Neuronal stem cell (in vitro differentiated cells): ENCODE data around the gene TJAP1.

Source experiments
- DNase-seq: peaks from one replicate; pipeline ENCODE4 v3.0.0-alpha.2; 2013; ENCODE audit warnings: low spot score
- H2AFZ ChIP-seq: one replicate; pipeline ENCODE4 v1.6.1; 2013; ENCODE audit warnings: mild to moderate bottlenecking, low read length, inconsistent platforms
- H2AK5ac ChIP-seq: 2 replicates; pipeline ENCODE4 v1.6.1; 2013; ENCODE audit warnings: low read depth, mild to moderate bottlenecking, inconsistent platforms, low read length, moderate library complexity, mixed read lengths
- H2BK120ac ChIP-seq: 2 replicates; pipeline ENCODE4 v1.6.1; 2013; ENCODE audit warnings: low read depth, mild to moderate bottlenecking, inconsistent platforms, low read length, moderate library complexity, mixed read lengths
- H2BK12ac ChIP-seq: one replicate; pipeline ENCODE4 v1.6.1; 2013; ENCODE audit warnings: low read length, inconsistent platforms
- H2BK15ac ChIP-seq: 2 replicates; pipeline ENCODE4 v1.6.1; 2013; ENCODE audit warnings: mild to moderate bottlenecking, low read length, inconsistent platforms, mixed read lengths
- H2BK5ac ChIP-seq: one replicate; pipeline ENCODE4 v1.6.1; 2013; ENCODE audit warnings: inconsistent platforms, mild to moderate bottlenecking, low read length, moderate library complexity
- H3K14ac ChIP-seq: one replicate; pipeline ENCODE4 v1.6.1; 2013; ENCODE audit warnings: low read length, inconsistent platforms
- H3K18ac ChIP-seq: 2 replicates; pipeline ENCODE4 v1.6.1; 2013; ENCODE audit warnings: low read length, inconsistent platforms
- H3K23ac ChIP-seq: 2 replicates; pipeline ENCODE4 v1.6.1; 2013; ENCODE audit warnings: low read depth, mild to moderate bottlenecking, mixed read lengths, low read length, inconsistent platforms; ENCODE audit not compliant: poor library complexity
- H3K27ac ChIP-seq: replicated peaks from 3 replicates; pipeline ENCODE4 v1.5.1; 2013; ENCODE audit warnings: low read length, inconsistent platforms
- H3K27me3 ChIP-seq, 3 experiments: 2 replicates each; pipeline ENCODE4 v1.6.1; 2013; ENCODE audit warnings: low read length in 3 of 3, mild to moderate bottlenecking in 2 of 3, inconsistent platforms in 1 of 3, low read depth in 1 of 3, mixed read lengths in 1 of 3, moderate library complexity in 1 of 3; ENCODE audit not compliant: control insufficient read depth in 3 of 3, insufficient read depth in 3 of 3
- H3K36me3 ChIP-seq, 2 donors: replicated peaks in 1 of 2; 2 replicates each; pipeline ENCODE4 v1.6.1; 2013; ENCODE audit warnings: low read length in 2 of 2; ENCODE audit not compliant: control insufficient read depth in 2 of 2, insufficient read depth in 2 of 2
- H3K4ac ChIP-seq: 2 replicates; pipeline ENCODE4 v1.6.1; 2013; ENCODE audit warnings: inconsistent platforms, mild to moderate bottlenecking, low read length, moderate library complexity
- H3K4me1 ChIP-seq, 2 donors: 1 replicate in 1 of 2; 2 replicates in 1 of 2; pipeline ENCODE4 v1.6.1; 2013; ENCODE audit warnings: low read length in 2 of 2, low read depth in 1 of 2; ENCODE audit not compliant: control insufficient read depth in 2 of 2, insufficient read depth in 1 of 2
- H3K4me2 ChIP-seq: one replicate; pipeline ENCODE4 v1.6.1; 2013; ENCODE audit warnings: mild to moderate bottlenecking, low read length, inconsistent platforms; ENCODE audit not compliant: insufficient read depth, poor library complexity, severe bottlenecking
- H3K4me3 ChIP-seq, 2 donors: 2 replicates each; pipeline ENCODE4 v1.5.1; 2013; ENCODE audit warnings: low read length in 2 of 2, mild to moderate bottlenecking in 2 of 2, inconsistent platforms in 1 of 2, moderate library complexity in 1 of 2
- H3K79me1 ChIP-seq: one replicate; pipeline ENCODE4 v1.6.1; 2013; ENCODE audit warnings: low read depth, mild to moderate bottlenecking, inconsistent platforms, low read length, moderate library complexity
- H3K9ac ChIP-seq: one replicate; pipeline ENCODE4 v1.6.1; 2013; ENCODE audit warnings: mild to moderate bottlenecking, low read depth, low read length, inconsistent platforms; ENCODE audit not compliant: poor library complexity
- H3K9me3 ChIP-seq, 2 donors: replicated peaks in 1 of 2; 2 replicates each; pipeline versions ENCODE3 to v1.6.1; 2013; ENCODE audit warnings: low read length in 2 of 2, mild to moderate bottlenecking in 2 of 2, inconsistent platforms in 1 of 2, low read depth in 1 of 2, mixed read lengths in 1 of 2, moderate library complexity in 1 of 2; ENCODE audit not compliant: control insufficient read depth in 2 of 2, insufficient read depth in 1 of 2
- H4K8ac ChIP-seq: one replicate; pipeline ENCODE4 v1.6.1; 2013; ENCODE audit warnings: low read depth, mild to moderate bottlenecking, inconsistent platforms, low read length, moderate library complexity
- H4K91ac ChIP-seq: one replicate; pipeline ENCODE4 v1.6.1; 2013; ENCODE audit warnings: low read length, low read depth, mild to moderate bottlenecking, inconsistent platforms; ENCODE audit not compliant: poor library complexity
- WGBS, 2 donors: extraction: QIAGEN DNeasy Blood & Tissue Kit; methylation state at CpG; one replicate each; pipeline ENCODE4 v1.1.7; 2013; ENCODE audit warnings: missing lambda C conversion rate in 2 of 2, mixed read lengths in 1 of 2; ENCODE audit not compliant: insufficient read length in 2 of 2, insufficient replicate concordance in 1 of 2; ENCODE audit errors: extremely low coverage in 2 of 2; 5-methylcytosine and 5-hydroxymethylcytosine counted together

The TJAP1 gene

DNA sequence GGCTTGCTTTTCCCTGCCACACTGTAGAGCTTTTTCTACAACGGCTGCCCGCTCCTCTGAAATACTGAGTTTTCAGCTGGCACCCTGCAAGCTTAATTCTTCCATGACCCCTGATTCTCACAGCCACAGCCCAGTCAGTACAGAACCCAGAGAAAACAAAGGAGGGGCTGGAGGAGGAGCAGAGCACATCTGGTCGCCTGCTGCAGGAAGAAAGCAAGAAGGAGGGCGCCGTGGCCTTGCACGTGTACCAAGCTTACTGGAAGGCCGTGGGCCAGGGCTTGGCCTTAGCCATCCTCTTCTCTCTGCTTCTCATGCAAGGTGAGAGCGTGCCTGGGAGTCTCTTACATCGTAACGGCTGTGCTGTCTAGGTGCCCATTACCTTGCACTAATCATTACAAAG is 33.3 kb upstream of the TJAP1 start:
- H3K4me3 ChIP-seq = no peak overlapping the region
- H2BK12ac ChIP-seq = no peak overlapping the region
- no peak overlapping the region for H3K23ac ChIP-seq
- no CpG with 5 or more reads among the region's 10 CpGs for WGBS, 2 donors
- no peaks in the 10 kb centered on the region for H3K9me3 ChIP-seq
- no peak overlapping the region for H2AK5ac ChIP-seq
- no peak overlapping the region for H2AFZ ChIP-seq
- H2BK120ac ChIP-seq = no peak overlapping the region
- H3K36me3 ChIP-seq = peaks cover 28 to 57% of the 10 kb centered on the region in 2 donors
- no peak overlapping the region for H4K91ac ChIP-seq
- H3K27ac ChIP-seq = no peak overlapping the region
- H3K4me1 ChIP-seq = no peaks in the 10 kb centered on the region
- H3K18ac ChIP-seq = no peak overlapping the region
- no peak for DNase-seq
- H3K4me2 ChIP-seq = no peak overlapping the region
- H2BK5ac ChIP-seq = no peak overlapping the region
- no peak overlapping the region for H2BK15ac ChIP-seq
- H3K14ac ChIP-seq = no peak overlapping the region
- H3K4ac ChIP-seq = no peak overlapping the region
- H3K9ac ChIP-seq = no peak overlapping the region
- no peaks in the 10 kb centered on the region for H3K79me1 ChIP-seq
- no peak overlapping the region for H4K8ac ChIP-seq
- H3K27me3 ChIP-seq = no peaks in the 10 kb centered on the region

DNA sequence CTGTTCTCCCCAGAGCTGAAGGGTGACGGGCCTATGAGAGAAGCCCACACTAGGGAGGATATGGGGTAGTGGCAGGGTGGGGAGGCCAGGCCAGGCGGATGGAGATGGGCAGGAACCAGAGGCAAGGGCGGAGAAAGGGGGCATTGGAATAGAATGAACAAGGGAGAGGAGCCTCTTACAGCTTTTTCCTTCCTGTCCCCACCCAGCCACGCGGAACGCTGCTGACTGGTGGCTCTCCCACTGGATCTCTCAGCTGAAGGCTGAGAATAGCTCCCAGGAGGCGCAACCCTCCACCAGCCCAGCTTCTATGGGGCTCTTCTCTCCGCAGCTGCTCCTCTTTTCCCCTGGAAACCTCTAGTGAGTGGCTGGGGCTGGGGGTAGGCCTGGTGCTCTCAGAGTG is 32.8 kb upstream of the TJAP1 start:
- peak overlapping the region; percentile 17 for H3K14ac ChIP-seq
- no peak overlapping the region for H3K27ac ChIP-seq
- H2AK5ac ChIP-seq = no peak overlapping the region
- H2BK120ac ChIP-seq = no peak overlapping the region
- H2BK12ac ChIP-seq = no peak overlapping the region
- no peaks in the 10 kb centered on the region for H3K27me3 ChIP-seq
- no peak overlapping the region for H3K9ac ChIP-seq
- no peak overlapping the region for H2AFZ ChIP-seq
- DNase-seq = no peak
- no peak overlapping the region for H2BK15ac ChIP-seq
- H4K8ac ChIP-seq = no peak overlapping the region
- no peak overlapping the region for H3K4me2 ChIP-seq
- H2BK5ac ChIP-seq = no peak overlapping the region
- no peak overlapping the region for H3K18ac ChIP-seq
- H4K91ac ChIP-seq = no peak overlapping the region
- H3K36me3 ChIP-seq = peaks cover 32 to 62% of the 10 kb centered on the region in 2 donors
- H3K79me1 ChIP-seq = no peaks in the 10 kb centered on the region
- no peak overlapping the region for H3K4ac ChIP-seq
- H3K9me3 ChIP-seq = no peaks in the 10 kb centered on the region
- no peaks in the 10 kb centered on the region for H3K4me1 ChIP-seq
- WGBS, 2 donors = no CpG with 5 or more reads among the region's 8 CpGs
- H3K23ac ChIP-seq = no peak overlapping the region
- no peak overlapping the region for H3K4me3 ChIP-seq

DNA sequence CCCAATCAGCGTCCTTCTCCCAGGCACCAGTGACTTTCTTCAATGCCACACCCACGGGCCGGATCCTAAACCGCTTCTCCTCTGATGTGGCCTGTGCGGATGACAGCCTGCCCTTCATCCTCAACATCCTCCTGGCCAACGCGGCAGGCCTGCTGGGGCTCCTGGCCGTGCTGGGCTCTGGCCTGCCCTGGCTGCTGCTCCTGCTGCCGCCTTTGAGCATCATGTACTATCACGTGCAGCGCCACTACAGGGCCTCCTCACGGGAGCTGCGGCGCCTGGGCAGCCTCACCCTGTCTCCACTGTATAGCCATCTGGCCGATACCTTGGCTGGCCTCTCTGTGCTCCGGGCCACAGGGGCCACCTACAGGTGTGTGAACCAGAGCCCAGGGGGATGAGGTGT is 31.8 kb upstream of the TJAP1 start:
- Histone ChIP-seq H2AK5ac (no peak overlapping the region), H3K18ac (no peak overlapping the region), H3K27me3 (no peaks in the 10 kb centered on the region), H3K27ac (no peak overlapping the region), H3K9me3 (no peaks in the 10 kb centered on the region), H2BK12ac (no peak overlapping the region), H3K4me2 (no peak overlapping the region), H3K79me1 (no peaks in the 10 kb centered on the region), H4K8ac (no peak overlapping the region), H3K14ac (no peak overlapping the region), H2BK5ac (no peak overlapping the region), H3K4me1 (no peaks in the 10 kb centered on the region), H2BK120ac (no peak overlapping the region), H3K36me3 (peaks cover 39 to 70% of the 10 kb centered on the region in 2 donors), H3K4me3 (no peak overlapping the region), H3K4ac (no peak overlapping the region), H3K23ac (no peak overlapping the region), H2AFZ (no peak overlapping the region), H3K9ac (peak overlapping the region; percentile 80), H4K91ac (no peak overlapping the region), H2BK15ac (no peak overlapping the region)
- WGBS, 2 donors = no CpG with 5 or more reads among the region's 16 CpGs
- no peak for DNase-seq

DNA sequence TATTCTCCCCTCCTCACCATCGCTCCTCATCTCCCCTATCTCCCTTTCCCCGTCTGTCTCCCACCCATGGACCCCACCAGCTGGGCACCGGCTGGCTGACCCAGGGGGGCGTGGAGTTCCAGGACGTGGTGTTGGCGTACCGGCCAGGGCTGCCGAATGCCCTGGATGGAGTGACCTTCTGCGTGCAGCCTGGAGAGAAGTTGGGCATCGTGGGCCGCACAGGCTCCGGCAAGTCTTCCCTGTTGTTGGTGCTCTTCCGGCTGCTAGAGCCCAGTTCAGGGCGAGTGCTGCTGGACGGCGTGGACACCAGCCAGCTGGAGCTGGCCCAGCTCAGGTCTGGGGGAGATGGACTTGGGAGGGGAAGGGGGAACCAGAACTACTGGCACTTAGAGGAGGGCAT is 29.8 kb upstream of the TJAP1 start:
- Histone ChIP-seq H4K91ac (no peak overlapping the region), H4K8ac (no peak overlapping the region), H2BK5ac (no peak overlapping the region), H2BK120ac (no peak overlapping the region), H3K4me1 (no peaks in the 10 kb centered on the region), H3K36me3 (peaks cover 40 to 78% of the 10 kb centered on the region in 2 donors), H3K9ac (no peak overlapping the region), H3K14ac (no peak overlapping the region), H3K27me3 (no peaks in the 10 kb centered on the region), H2AFZ (no peak overlapping the region), H2BK12ac (no peak overlapping the region), H2AK5ac (no peak overlapping the region), H3K4ac (no peak overlapping the region), H3K4me2 (no peak overlapping the region), H3K18ac (no peak overlapping the region), H3K4me3 (no peak overlapping the region), H3K79me1 (no peaks in the 10 kb centered on the region), H3K9me3 (no peaks in the 10 kb centered on the region), H3K23ac (no peak overlapping the region), H2BK15ac (no peak overlapping the region), H3K27ac (no peak overlapping the region)
- DNase-seq = no peak
- WGBS, 2 donors = 100% methylated on average over 1 of the region's 16 CpGs; no CpG with 5 or more reads in 1 of the 2 donors
